Suppressor macrophage treated with lipopolysaccharide for 1 hour (primary cell): Measurements from ENCODE around the gene SESN3.
"Not testable (repeated sequence)": the region's sequence is repeated elsewhere in the genome, so short reads cannot be mapped to it uniquely, and the experiment has no call there.

ENCODE experiments used
- DNase-seq, 3 donors: peaks; one replicate each; pipeline ENCODE4 v3.0.0-alpha.2; 2020 to 2022

SESN3 gene

GRCh38 chr11:95231127-95231880, at the start of gene SESN3:
SESN3 (minus strand) TSS chr11:95231202; CDS start chr11:95230860, 342 bp downstream.
- peak; percentile 98 to 99 (median 99) for DNase-seq

GRCh38 chr11:95279921-95280868, 49.2 kb upstream of the SESN3 start:
- DNase-seq, result peak; percentile 79 to 84 (median 82)

GRCh38 chr11:95277868-95278267, 46.9 kb upstream of the SESN3 start:
- DNase-seq, result no peak

GRCh38 chr11:95276139-95276538, 45.1 kb upstream of the SESN3 start:
- DNase-seq, result no peak

- not testable (repeated sequence) for DNase-seq
These were observed 42.6 kb upstream of the SESN3 start for GRCh38 chr11:95273618-95274017.

- no peak for DNase-seq
These were observed 38.2 kb upstream of the SESN3 start for GRCh38 chr11:95269036-95269819.

GRCh38 chr11:95268391-95268790, 37.4 kb upstream of the SESN3 start:
- DNase-seq, result no peak

- peak in 2 of 3 donors; percentile 37 to 52 for DNase-seq
These were observed 36.7 kb upstream of the SESN3 start for GRCh38 chr11:95267601-95268213.

- DNase-seq, result no peak
These were observed 35.9 kb upstream of the SESN3 start for GRCh38 chr11:95266751-95267374.

GRCh38 chr11:95264881-95265280, 33.9 kb upstream of the SESN3 start:
- no peak for DNase-seq

GRCh38 chr11:95262994-95263765, 32.2 kb upstream of the SESN3 start:
- no peak for DNase-seq

- DNase-seq, result no peak
These were observed 26.5 kb upstream of the SESN3 start for GRCh38 chr11:95257456-95257971.

GRCh38 chr11:95256321-95256779, 25.3 kb upstream of the SESN3 start:
- peak; percentile 25 to 58 (median 44) for DNase-seq

GRCh38 chr11:95255251-95256145, 24.5 kb upstream of the SESN3 start:
- no peak for DNase-seq

- DNase-seq, result no peak
These were observed 23.7 kb upstream of the SESN3 start for GRCh38 chr11:95254716-95255115.

GRCh38 chr11:95254131-95254704, 23.2 kb upstream of the SESN3 start:
- peak; percentile 89 to 94 (median 94) for DNase-seq

- DNase-seq, result no peak
These were observed 22.1 kb upstream of the SESN3 start for GRCh38 chr11:95253141-95253540.

GRCh38 chr11:95252586-95252985, 21.6 kb upstream of the SESN3 start:
- no peak for DNase-seq

GRCh38 chr11:95251896-95252295, 20.9 kb upstream of the SESN3 start:
- not testable (repeated sequence) for DNase-seq
